Articular chondrocyte of knee joint (primary cell): Measurements from ENCODE around the gene THADA. TPM values are rescaled to one million over a fixed set of nuclear protein-coding genes. Genes with fewer than 3 reads are reported as not detected.

ENCODE experiments used
- small RNA-seq: library from RNA; depleted of rRNA; stranded (forward); fragments of <200 nt; gene quantifications from one replicate; pipeline ENCODE3, GENCODE V24; 2012
- total RNA-seq: library from RNA; depleted of rRNA; stranded (reverse); fragments of >200 nt; gene quantifications from 2 replicates; pipeline ENCODE4 v1.2.3, GENCODE V29; 2012

THADA gene
- 39.1 and 49.1 TPM in 2 replicates for total RNA-seq

GRCh38 chr2:43595603-43596412 is at the start of gene THADA:
Gene THADA (minus strand): TSS chr2:43596038. CDS start chr2:43592392, 3,646 bp downstream.

DNA sequence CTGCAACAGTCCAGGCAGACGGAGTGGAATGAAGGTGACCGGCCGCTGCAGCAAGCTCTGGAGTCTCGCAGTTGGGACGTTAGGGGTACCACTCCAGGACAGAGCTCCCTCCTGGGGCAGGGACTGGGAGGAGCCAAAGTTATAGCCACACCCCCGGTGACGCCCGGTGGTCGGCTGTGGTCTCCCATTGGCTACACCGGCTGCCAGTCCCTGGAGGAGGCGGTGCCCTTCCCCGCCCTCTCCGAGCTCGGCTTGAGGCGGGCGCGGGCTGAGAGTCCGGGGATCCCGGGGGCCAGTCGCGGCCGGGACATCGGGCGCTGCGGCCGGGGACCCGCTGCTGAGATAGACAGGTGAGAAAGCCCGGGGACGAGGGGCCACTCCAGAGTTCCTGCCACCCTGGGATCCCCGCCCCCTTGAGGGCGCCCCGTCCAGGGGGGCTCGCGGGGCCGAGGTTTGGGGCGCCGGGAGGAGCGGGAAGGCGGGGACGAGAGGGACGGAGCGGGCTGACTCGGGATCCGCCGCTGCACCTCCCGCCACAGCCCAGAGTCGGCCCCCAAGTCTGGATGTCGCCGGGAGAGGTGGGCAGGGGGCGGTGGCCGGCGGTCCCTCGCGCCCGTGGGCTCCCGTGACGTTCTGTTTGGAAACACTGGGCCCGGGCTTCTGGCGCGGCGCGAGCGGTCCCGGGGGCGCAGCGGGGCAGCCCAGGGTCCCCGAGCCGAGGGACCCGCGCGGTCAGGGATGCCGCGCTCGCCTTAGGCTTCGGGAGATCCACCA is 41.4 kb upstream of the THADA start, which contains the start of gene PLEKHH2:
TSS of gene PLEKHH2 (plus strand) at position 231 of the 774 bp plus-strand sequence. CDS start 7,414 bp downstream, outside the sequence.

GRCh38 chr2:43226558-43226954 is 369.3 kb downstream of the THADA start, which contains the start of gene ZFP36L2:
Gene ZFP36L2 (minus strand): TSS chr2:43226606. CDS start chr2:43226315, 291 bp downstream.

Small RNA genes within 50 kb of the gene (small RNA-seq; reads per million reads assigned to genes)
- gene RF00019 (not detected), gene RN7SL531P (not detected), gene RNU6-958P (not detected)

Other genes with a start within 250 kb of the THADA start
- gene PLEKHH2, start 41.2 kb upstream of the THADA start, total RNA-seq = 27.0 and 33.1 TPM in 2 replicates
- gene C1GALT1C1L, start 80.4 kb upstream of the THADA start, total RNA-seq = 0.76 and 1.8 TPM in 2 replicates
- 32.7 and 40.0 TPM in 2 replicates for gene DYNC2LI1, start 178.0 kb upstream of the THADA start, total RNA-seq
- not detected in 2 replicates for gene ABCG5, start 242.8 kb upstream of the THADA start, total RNA-seq
- gene ABCG8, start 242.9 kb upstream of the THADA start, total RNA-seq = not detected in 2 replicates